GM18909 (cell line): Measurements from ENCODE around the gene HTRA1.

Experiments
- ATAC-seq: cut with Tn5 transposase; IDR thresholded peaks from one replicate; pipeline ENCODE4 v1.9.1; 2021; ENCODE audit warnings: mild to moderate bottlenecking; ENCODE audit not compliant: unreplicated experiment, poor library complexity

The HTRA1 gene

DNA sequence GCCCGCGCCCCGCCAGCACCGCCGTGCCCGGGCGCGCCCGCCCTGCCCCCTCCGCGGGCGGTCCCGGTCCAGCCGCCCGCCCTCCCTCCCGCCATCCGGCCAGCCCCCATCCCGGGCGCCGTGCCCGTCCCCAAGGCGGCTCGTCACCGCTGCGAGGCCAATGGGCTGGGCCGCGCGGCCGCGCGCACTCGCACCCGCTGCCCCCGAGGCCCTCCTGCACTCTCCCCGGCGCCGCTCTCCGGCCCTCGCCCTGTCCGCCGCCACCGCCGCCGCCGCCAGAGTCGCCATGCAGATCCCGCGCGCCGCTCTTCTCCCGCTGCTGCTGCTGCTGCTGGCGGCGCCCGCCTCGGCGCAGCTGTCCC lies at the start of gene HTRA1:
HTRA1 (plus strand) TSS at position 187 of the 362 bp plus-strand sequence; CDS start at position 287, 100 bp downstream.
- no peak for ATAC-seq

- no peak for ATAC-seq
Measured at GRCh38 chr10:122413327-122413726, 48.0 kb upstream of the HTRA1 start.

DNA sequence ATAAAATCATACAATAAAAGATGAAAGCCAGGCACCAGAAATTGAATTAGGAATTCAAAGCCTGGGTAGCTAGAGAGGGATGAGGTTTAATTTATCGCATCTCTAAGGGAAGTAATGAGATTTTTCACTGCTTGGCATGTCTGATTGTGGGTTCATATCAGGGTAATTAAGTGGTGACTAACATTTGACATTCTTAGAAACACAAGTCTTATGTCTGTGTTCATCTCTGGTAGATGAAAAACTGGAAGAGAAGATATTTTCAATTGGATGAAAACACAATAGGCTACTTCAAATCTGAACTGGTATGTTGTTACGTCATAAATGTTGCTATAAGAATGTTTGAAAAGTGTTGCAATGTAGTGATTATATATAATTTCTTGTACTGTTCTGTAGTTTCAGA lies 43.7 kb upstream of the HTRA1 start:
- no peak for ATAC-seq

DNA sequence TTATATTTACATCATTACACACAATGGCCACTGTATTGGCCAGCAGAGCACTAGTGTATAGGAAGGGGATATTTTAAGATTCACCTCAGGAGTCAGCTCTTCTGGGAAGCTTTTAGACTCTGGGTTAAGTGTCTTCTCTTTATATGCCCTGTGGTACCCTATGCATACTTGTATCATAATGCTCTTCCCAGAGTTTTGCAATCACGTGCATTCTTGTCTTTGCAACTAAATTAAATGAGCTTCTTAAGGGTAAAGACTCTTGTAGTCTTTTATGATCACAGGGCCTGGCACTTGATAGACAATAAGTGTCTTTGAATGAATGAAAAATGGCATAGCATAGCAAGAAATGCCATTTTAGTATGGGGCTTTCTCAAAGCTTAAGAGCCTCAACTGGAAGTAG lies 42.3 kb upstream of the HTRA1 start:
- ATAC-seq: no peak

DNA sequence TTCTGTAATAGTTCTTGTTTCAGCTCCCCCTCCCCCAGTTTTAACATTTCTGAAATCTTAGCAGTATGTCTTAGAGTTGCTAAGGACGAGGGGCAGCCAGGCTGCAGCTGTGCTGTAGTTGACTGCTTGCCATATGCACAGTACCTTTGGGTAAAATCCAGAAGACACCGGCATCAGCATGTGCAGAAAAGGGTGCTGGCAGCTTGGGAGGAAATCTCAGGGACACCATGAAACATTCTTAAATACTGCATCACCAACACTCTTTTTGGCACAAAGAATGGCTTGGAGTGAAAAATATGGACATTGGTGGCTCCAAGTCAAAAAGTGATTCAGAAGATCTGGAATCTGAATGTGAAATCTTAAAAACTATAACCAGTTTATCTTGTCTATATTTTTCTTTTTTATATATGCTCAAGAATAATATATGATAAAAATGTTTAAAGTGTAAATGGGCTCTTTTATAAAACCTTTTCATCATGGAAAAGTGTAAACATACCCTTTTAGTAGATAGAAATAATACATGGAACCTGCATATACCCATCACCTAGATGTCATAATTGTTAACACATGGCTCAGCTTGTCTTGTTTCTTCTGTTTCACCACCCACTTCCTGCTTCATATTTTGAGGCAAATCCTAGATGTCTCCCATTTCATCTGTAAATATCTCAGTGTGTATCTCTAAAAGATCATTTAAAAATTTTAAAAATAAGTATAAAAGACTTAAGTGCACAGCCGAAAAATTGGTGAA lies 41.3 kb upstream of the HTRA1 start:
- no peak for ATAC-seq

DNA sequence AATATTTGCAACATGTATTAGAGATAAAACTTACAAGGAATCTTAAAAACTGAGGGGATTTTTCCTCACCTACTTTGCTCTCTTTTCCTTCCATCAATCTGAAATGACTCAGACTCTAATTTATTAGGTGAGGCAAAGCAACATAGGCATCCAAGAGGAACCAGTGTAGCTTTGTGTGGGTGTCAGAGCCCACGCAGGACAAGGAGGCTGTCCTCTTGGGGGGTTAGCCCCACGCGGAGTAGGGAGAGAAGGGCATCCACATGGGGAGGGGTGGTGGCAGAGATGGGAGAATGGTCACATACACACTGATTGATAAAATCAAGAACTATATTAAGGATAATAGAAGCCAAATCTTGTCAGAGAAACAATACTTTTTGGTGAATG lies 40.7 kb upstream of the HTRA1 start:
- no peak for ATAC-seq

DNA sequence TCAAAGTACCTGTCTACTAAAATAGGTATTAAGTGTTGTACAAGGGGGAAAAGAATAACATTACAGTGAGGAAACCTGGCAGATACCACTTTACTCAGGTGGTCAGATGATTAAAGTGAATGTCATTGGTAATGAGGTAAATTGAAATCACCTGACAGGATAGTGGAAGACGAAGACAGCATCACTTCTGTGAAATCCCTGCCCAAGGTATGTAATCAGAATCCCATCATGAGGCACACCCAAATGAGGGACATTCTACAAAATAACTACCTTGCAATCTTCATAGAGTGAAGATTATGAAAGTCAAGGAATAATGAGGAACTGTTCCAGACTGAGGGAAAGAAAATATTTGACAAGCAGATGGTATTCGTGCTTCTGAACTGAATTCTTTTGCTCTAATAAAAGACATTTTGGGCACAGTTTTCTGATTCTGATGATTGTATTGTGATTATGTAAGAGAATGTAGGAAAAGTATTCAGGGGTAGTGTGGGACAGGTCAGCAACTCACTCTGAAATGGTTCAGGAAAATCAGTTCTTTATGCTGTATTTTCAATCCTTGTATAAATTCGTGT lies 40.2 kb upstream of the HTRA1 start:
- no peak for ATAC-seq

GRCh38 chr10:122421742-122422141 lies 39.6 kb upstream of the HTRA1 start:
- no peak for ATAC-seq

GRCh38 chr10:122422266-122422989 lies 38.9 kb upstream of the HTRA1 start:
- no peak for ATAC-seq

DNA sequence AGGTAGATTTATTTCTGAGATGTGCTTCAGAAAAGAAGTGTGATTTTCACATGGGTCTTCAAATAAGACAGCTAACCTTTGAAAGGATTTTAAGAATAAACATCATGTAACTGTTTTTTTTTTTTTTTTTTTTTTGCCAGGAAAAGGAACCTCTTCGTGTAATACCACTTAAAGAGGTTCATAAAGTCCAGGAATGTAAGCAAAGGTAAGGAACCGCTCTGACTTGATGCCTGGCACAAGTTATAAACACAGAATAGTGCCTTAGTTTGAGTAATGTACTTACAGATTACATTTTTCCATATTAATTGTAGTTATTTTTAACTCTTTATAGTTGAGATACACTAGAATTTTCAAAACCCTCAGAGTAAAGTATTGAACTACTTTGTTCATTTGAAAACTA lies 37.3 kb upstream of the HTRA1 start:
- ATAC-seq: no peak

- no peak for ATAC-seq
Measured at GRCh38 chr10:122426829-122427228, 34.5 kb upstream of the HTRA1 start.

DNA sequence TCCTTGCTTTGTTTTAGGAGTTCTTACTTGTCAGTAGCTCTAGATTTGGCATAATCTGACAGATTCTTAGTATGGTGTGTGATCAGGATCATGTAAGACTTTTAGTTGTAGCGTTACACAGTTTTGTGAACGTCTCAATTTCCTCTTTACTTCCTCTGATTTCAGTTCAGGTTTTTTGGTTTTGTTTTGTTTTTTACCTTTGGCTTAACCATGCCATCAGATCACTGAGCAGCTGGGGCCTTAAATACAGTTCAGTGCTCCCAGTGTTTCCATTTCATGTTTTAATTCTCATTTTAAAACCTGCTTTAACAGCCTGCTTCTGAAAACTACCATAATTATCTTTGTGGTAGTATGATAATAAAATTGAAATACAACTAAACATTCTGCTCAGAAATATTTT lies 34.1 kb upstream of the HTRA1 start:
- no peak for ATAC-seq

DNA sequence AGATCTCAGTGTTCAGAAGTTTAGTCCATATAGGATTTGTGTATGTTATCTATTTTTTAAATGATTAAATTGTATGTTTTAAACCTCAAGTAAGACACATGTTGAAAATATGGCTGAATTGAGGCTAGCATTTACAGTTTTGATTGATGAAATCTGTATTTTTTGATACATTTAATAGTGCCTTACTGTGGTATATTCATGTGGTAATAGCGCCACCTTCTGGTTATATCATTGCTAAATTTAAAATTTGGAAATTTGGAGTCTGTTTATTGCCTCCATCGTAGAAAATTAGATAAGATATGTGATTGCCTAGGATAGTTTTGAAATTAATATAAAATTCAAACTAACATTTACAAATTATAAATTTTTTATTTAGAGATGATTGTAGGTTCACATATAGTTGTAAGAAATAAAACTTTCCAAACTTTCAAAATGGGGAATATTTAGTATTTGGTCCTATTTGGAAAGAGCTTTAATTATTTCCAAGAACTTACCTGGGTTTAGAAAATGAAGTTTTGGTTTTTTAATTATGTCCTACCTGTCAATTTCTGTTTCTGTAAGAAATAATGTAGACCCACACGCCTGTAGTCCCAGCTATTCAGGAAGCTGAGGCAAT lies 26.0 kb upstream of the HTRA1 start:
- ATAC-seq: no peak

DNA sequence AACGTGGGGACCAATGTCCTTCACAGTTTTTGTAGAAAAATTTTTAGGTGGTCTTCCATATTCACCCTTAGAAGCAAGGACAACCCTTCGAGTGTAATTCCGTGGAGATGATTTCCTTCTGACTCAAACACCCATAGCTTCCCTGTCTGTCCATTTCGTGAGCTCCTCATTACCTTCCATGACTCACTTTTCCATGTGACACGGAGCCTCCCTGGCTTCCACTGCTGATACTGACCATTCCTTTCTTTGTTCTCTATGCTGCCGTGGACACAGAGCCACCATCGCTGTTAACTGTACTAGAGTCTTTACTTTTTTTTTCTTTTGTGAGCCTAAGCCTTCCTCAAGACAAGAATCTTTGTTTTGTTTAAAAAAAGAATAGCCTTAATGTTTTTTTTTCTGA lies 19.4 kb upstream of the HTRA1 start:
- no peak for ATAC-seq

DNA sequence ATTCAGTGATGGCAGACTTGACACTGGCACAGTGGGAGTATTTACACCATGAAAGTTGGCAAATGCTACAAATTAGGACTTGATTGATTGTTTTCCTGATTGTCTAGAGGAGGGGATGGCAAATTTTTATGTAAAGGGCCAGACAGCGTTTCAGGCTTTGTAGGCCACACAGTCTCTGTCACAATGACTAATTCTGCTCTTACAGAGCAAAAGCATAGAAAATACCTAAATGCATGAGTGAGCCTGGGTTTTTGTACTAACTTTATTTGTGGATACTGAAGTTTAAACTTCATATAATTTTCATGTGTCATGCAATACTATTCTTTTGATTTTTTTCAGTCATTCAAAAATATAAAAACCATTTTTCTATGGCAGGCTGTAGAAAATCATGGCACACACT lies 15.9 kb upstream of the HTRA1 start:
- no peak for ATAC-seq

- ATAC-seq: no peak
Measured at GRCh38 chr10:122445904-122446303, 15.4 kb upstream of the HTRA1 start.

- ATAC-seq: no peak
Measured at GRCh38 chr10:122446668-122447423, 14.5 kb upstream of the HTRA1 start.

DNA sequence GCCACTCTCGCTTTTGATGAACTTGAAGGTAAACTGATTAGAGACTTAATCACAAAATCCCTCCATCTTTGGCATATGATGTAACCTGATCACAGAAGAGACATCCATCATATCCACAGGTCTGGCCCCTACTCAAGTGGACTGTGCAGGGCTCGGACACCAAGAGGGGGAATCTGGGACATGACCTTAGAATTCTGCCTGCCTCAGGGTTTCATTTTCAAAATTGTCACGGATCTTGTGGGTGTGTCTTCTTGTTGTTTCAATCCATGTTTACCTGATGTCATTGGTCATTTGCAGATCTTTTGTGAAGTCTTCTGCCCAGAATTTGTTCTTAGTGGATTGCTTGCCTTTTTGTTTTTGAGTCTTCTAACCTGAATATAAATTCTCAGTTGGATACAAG lies 12.8 kb upstream of the HTRA1 start:
- no peak for ATAC-seq

DNA sequence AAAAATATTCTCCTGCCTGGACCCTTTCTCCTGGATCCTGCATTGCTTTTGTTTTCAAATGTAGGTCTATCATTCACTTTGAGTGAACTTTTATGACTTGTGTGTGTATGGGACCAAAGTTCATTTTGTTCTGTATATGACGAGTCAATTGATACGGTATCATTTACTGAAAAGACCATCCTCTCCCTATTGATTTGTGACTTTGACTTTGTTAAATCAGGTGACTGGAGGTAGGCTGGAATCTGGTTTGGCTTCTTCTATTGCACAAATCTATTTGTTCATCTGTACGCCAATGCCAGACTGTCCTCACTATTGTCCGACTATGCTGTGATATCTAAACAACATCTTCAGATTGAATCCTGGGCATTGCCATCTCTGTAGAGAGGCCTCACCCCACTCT lies 12.2 kb upstream of the HTRA1 start:
- no peak for ATAC-seq

DNA sequence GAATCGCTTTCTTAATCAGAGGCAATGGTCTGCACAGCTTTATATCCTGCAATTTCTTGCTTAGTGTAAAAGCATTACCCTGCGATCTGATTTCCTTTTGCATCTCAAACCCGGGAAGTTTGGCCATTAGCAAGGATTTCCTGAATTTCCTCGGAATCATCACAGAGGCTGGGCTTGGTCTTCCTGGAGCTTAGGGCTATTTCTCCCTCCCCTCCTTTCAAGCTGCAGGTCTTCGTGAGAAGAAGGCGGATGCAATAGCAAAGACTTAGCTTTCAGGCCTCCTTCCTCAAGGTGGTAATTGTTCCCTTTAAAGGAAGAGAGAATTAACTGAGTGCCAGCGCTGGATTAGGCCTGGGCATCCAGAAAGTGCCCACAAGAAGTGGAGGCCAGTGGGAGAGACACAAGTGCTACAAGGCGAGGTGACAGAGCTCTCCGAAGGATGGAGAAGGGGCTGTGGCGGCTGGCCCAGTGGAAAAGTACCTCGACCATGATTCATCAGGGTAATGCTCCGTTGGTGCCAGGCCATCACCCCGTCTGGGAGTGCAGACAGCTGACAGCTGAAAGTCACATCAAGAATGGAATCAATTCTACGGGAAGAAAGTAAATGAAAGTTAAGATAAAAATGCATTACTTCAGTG lies 10.9 kb upstream of the HTRA1 start:
- no peak for ATAC-seq
